Ramos (cell line): Measurements from ENCODE around the gene ICAM2.
"Not testable (repeated sequence)": the region's sequence is repeated elsewhere in the genome, so short reads cannot be mapped to it uniquely, and the experiment has no call there.

Source experiments
- in situ Hi-C: fragments of 300-500 bp; cut with MboI; formaldehyde crosslinking; loops from one replicate; pipeline ENCODE4 v1.14.3; 2022; ENCODE audit warnings: low sequenced_read_pairs; ENCODE audit not compliant: unreplicated experiment

Gene ICAM2

DNA sequence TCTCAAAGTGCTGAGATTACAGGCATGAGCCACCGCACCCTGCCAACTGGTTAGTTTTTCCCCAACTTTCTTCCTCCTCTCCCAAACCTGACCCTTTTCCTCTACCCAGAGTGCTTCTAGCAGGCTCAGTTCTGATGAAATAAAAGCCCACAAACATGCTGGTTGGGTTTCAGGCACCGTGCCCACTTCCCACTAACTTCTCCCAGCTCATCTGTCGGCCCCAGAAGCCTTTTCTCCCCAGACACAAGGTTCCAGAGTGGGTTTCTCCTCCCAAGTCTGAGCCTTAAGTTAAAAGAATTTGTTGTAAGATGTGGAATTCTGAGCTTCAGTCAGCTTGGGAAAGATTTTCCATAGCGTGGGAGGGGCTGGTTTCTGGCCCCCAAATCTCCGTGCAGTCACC is 36.2 kb downstream of the ICAM2 start:
- in situ Hi-C loops, result no loop called here

GRCh38 chr17:63983320-63983719 is 37.1 kb downstream of the ICAM2 start:
- in situ Hi-C loops, result no loop called here

DNA sequence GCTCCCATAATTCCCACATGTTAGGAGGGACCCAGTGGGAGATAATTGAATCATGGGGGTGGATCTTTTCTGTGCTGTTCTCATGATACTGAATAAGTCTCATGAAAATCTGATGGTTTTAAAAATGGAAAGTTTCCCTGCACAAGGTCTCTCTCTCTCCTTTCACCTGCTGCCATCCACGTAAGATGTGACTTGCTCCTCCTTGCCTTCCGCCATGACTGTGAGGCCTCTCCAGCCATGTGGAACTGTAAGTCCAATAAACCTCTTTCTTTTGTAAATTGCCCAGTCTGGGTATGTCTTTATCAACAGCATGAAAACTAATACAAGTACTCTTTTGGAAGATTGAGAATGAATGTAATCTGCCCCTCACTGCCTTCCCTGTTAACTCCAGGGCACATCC is 37.8 kb downstream of the ICAM2 start:
- in situ Hi-C loops, result not testable (repeated sequence)

DNA sequence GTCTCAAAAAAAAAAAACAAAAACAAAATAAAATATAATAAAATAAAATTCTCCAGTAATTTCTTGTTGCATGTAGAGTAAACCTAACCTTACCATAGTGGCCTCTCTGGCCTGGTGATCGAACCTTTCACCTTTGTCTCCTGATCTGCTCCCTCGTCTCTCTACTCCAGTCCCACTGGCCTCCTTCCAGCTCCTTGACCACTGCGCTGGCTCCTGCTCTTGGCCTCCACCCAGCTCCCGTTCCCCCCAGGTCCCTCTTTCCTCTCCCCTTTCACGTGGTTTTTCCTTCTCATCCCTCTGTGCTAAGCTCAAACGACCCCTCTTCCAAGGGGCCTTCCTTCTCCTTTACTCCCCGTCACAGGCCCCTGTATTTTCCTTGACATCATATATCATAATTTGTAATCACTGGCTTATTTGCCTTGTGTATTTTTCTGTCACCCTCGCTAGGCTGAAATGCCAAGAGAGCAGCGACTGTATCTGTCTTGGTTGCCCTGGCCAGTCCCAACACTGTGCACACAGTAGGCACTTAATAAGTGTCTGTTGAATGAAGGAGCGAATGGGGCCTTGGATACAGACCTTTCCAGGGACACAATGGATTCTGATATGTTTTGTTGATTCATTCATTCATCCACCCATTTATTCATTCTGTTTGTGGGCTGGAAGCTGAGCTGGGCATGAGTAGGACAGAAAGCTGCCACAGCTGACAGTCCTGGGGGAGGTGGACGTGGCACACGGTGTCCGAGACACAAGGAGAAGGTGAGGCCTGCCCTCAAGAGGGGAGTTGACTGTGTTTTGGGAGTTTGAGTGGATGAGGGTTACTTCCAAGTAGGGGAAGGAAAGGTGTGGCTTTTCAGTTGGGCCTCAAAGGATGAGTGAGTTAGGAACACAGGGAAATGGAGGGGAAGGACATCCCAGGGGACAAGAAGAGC is 41.9 kb downstream of the ICAM2 start:
- in situ Hi-C loops, result no loop called here

- in situ Hi-C loops, result no loop called here
Observed at GRCh38 chr17:63976702-63977101, 43.7 kb downstream of the ICAM2 start.

GRCh38 chr17:63975541-63976092 is 44.8 kb downstream of the ICAM2 start:
- in situ Hi-C loops, result no loop called here

GRCh38 chr17:63974594-63975192 is 45.7 kb downstream of the ICAM2 start:
- in situ Hi-C loops, result no loop called here

GRCh38 chr17:63973930-63974593 is 46.4 kb downstream of the ICAM2 start:
- in situ Hi-C loops, result no loop called here

- in situ Hi-C loops, result no loop called here
Observed at GRCh38 chr17:63973247-63973646, 47.2 kb downstream of the ICAM2 start.

DNA sequence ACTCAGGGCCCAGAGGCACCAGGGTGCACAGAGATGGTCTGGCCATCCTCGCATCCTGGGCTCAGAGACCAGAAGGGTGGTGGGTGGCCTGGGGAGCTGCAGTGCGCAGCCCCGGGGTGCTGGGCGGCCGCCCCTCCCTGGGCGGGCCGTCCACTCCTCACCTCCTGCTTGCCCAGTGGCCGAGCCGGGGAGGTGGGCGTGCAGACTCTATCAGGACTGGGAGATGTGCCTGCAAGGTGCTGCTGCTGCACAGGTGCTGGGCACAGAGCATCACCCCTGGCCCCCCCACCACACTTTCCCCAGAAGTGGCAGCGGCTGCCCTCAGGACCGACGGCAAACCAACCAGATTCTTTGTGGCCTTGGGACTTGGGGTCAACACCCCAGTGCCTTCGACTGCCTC is 47.6 kb downstream of the ICAM2 start, which contains the start of gene SCN4A:
TSS of gene SCN4A (minus strand) at position 123 of the 400 bp plus-strand sequence. CDS start at position 46, 77 bp downstream.
- in situ Hi-C loops, result no loop called here

DNA sequence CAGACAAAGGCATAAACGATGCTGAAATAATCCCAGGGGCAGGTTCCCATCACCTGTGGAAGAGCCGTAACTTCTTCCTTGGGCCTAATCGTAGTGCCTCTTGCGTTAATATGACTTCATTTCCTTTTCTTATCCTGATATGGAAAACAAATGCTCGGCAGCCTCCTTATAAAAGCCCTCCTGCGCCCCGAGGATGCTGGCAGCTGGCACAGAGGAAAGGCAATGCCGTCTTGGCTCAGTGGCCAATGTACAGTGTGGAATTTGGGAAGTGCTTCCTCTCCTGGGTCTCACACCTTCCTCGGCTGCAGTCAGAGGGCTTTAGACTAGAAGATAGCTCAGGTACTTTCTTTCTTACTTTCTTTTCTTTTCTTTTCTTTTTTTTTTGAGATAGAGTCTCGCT is 51.2 kb downstream of the ICAM2 start:
- in situ Hi-C loops, result no loop called here

DNA sequence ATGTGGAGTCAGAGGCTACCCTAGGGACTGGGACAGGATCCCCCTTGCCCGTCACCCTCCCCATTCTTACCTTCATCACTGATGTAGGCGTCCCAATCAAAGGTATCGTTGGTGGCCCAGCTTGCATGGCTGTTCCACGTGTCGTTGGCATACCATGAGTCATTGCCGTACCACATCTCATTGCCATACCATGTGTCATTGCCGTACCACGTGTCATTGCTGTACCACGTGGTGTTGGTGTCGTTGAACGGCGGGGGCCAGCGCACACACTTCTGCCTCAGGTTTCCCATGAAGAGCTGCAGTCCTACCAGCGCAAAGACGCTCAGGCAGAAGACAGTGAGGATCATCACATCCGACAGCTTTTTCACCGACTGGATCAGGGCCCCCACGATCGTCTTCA is 52.5 kb downstream of the ICAM2 start:
- in situ Hi-C loops, result no loop called here

GRCh38 chr17:63966646-63967264 is 53.7 kb downstream of the ICAM2 start:
- in situ Hi-C loops, result no loop called here

DNA sequence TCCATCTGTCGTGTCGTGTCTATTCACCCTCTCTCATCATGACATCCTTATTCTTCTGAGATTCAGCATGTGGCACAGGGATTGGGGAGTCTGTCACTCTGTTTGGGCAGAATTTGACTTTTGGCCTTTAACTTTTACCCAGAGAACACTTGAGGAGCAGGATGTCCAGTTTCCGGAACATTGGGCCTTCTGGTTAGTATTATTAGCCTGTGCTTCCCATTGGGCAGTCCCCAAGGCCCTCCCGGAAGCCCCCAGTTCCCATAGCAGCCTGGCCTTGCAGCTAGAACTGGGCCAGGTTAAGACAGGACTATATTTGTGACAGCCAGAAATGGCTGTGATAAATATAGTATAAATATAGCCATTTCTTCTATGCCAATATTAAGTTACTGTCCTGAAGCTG is 57.3 kb downstream of the ICAM2 start:
- in situ Hi-C loops, result no loop called here

DNA sequence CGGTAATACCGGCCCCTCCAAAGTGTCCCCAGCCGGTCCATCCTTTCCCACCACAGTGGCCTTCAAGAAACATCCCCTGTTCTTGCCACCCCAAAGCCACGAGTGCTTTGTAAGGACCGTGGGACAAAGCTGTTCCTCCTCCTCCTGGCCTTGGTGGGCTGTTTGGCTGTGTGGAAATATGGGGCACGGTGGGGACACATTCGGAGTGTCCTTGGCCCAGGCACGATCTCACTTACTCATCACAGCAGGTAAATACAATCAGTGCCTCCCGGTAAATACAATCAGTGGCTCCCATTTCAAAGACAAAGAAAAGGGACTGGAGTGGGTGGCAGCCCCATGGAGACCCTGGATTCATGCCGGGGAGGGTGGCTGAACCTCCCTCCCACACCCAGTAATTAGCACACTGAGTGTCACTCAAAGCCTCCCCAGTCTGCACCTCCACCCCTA is 58.1 kb downstream of the ICAM2 start:
- in situ Hi-C loops, result no loop called here

GRCh38 chr17:63961355-63962212 is 58.8 kb downstream of the ICAM2 start:
- in situ Hi-C loops, result no loop called here

DNA sequence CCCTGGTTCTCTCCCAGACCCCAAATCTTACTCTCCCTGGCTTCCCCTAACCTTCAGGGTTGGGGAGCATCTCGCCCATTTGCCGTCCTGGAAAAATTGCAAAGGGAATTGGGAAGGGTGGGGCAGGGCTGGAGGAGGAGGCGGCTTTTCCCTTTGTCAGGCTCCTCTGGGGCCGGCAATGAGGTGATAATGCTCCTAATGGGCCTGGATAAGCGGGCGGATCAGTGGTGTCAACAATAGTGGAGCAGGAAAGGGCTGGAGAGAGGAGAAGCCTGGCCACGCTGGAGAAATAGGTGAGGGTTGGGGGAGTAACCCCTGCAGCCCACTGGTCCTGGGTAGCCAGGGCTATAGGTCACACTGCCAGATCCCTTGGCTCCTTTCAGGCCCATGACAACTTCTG is 60.0 kb downstream of the ICAM2 start:
- in situ Hi-C loops, result no loop called here

DNA sequence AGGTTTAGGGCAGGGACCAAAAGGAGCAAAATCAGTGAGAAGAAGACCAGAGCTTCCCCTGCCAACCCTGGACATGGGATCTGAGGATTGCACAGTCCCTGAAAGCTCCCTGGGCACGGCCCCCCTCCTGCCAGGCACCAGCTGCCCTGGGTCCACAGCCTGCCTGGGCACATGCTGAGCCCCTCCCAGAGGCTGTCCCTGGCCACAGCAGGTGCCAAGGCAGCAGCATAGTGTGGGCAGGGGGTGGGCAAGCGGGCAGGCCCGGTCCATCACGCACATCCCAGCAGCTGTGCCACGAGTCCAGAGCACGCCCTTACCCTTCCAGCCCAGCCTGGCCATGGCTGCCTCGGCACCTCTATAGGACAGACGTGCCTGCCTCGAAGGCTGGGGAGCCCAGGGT is 60.4 kb downstream of the ICAM2 start:
- in situ Hi-C loops, result no loop called here

- in situ Hi-C loops, result no loop called here
Observed at GRCh38 chr17:63956296-63956920, 64.0 kb downstream of the ICAM2 start.
